SJSA1 (cell line): Measurements from ENCODE around the gene SH3PXD2B. TPM values are rescaled to one million over a fixed set of nuclear protein-coding genes. Genes with fewer than 3 reads are reported as not detected.
A peak's percentile ranks its signal among the peaks of the same experiment; 100 is the strongest.

Source experiments
- DNase-seq, 2 experiments: peaks; one replicate each; pipeline ENCODE4 v3.0.0-alpha.2; 2015 to 2020; ENCODE audit warnings: low spot score in 2 of 2, low read depth in 1 of 2
- H3K27ac ChIP-seq: fragments of 250-450 bp; sonication (Bioruptor Pico); 2 replicates; pipeline ENCODE4 v1.5.1; 2020; ENCODE audit warnings: mild to moderate bottlenecking, moderate library complexity
- H3K27me3 ChIP-seq: fragments of 250-450 bp; sonication (Bioruptor Pico); replicated peaks from 2 replicates; pipeline ENCODE4 v1.5.1; 2020; ENCODE audit warnings: mild to moderate bottlenecking, moderate library complexity
- H3K36me3 ChIP-seq: fragments of 250-450 bp; sonication (Bioruptor Pico); 2 replicates; pipeline ENCODE4 v1.5.1; 2020; ENCODE audit warnings: mild to moderate bottlenecking
- H3K4me1 ChIP-seq: fragments of 250-450 bp; sonication (Bioruptor Pico); replicated peaks from 2 replicates; pipeline ENCODE4 v1.6.1; 2021; ENCODE audit warnings: mild to moderate bottlenecking
- H3K4me3 ChIP-seq: fragments of 250-450 bp; sonication (Bioruptor Pico); 2 replicates; pipeline ENCODE4 v1.5.1; 2020; ENCODE audit warnings: mild to moderate bottlenecking
- H3K9me3 ChIP-seq: fragments of 250-450 bp; sonication (Bioruptor Pico); replicated peaks from 2 replicates; pipeline ENCODE4 v1.5.1; 2020; ENCODE audit warnings: mild to moderate bottlenecking
- total RNA-seq: library from RNA; depleted of rRNA; stranded (reverse); fragments of >200 nt; shearing (Covaris generic); gene quantifications from 2 replicates; pipeline ENCODE4 v1.2.3, GENCODE V29; 2014; rRNA removed

Gene SH3PXD2B
- total RNA-seq, 1 experiment from 2014 or later: 32.3 TPM

- DNase-seq: peak; percentile 71 to 92
- Histone ChIP-seq H3K4me1 (peaks cover 43% of the 10 kb centered on the region), H3K27ac (peak overlapping the region; percentile 85), H3K9me3 (0 out of 2 replicates have a peak, but pooled peaks cover 2% of the 10 kb centered on the region), H3K36me3 (peaks cover 6% of the 10 kb centered on the region), H3K27me3 (no peaks in the 10 kb centered on the region), H3K4me3 (peak overlapping the region; percentile 97)
These were observed 170.3 kb downstream of the SH3PXD2B start for GRCh38 chr5:172283862-172284610.

DNA sequence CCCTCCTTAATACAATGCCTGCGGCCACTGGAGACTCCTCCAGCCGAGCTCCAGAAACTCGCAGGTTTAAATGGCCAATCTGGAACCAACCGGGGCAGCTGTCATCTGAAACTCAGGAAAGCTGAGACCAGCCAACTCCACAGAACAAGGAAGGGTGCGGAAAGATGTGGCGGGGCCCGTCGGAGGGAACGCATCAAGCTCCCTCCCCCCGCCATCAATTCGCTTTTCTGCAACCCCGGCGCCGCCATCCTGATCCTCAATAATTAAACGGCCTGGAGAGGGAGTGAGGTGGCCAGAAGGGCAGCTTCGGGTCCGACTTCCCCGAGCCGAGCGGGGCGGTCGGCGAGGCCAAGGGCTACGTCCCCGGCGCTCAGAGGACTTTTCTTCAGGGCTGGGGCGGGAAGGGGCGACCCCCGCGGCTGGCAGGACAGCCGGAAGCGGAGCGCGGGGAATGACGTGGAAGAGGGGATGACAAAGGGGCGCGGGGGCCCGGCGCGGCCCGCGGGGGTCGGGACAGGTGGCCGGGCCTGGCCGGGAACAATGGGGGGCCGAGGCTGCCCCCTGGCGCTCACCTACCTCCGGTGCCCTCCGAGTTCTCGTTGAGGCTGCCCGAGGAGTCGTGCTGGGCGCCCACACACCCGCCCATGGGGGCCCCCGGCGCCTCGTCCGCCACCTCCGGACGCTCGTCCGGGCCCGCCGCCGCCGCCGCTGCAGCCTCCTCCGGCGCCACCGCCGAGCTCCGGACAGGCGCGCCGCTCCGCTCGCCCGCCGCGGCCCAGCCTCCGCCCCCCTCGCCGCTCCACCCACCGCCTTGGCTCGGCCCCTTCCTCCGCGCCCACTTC is 171.1 kb downstream of the SH3PXD2B start, which contains the start of gene UBTD2:
Gene UBTD2, minus strand, starts transcription at position 745 of the 842 bp plus-strand sequence. Its CDS starts 99 bp downstream, at position 646.
- Histone ChIP-seq H3K36me3 (peaks cover 8% of the 10 kb centered on the region), H3K4me1 (peaks cover 37% of the 10 kb centered on the region), H3K9me3 (0 out of 2 replicates have a peak, but pooled peaks cover 2% of the 10 kb centered on the region), H3K27me3 (no peaks in the 10 kb centered on the region), H3K4me3 (peak within 1 kb of the TSS; percentile 97), H3K27ac (peak within 1 kb of the TSS; percentile 85)
- DNase-seq: peak; percentile 72 to 89

GRCh38 chr5:172282272-172283019 is 171.9 kb downstream of the SH3PXD2B start:
- Histone ChIP-seq H3K27me3 (no peaks in the 10 kb centered on the region), H3K9me3 (0 out of 2 replicates have a peak, but pooled peaks cover 2% of the 10 kb centered on the region), H3K36me3 (peaks cover 8% of the 10 kb centered on the region), H3K4me1 (peaks cover 38% of the 10 kb centered on the region), H3K27ac (peak overlapping the region; percentile 49), H3K4me3 (peak overlapping the region; percentile 97)
- DNase-seq: peak in 1 of 2 experiments; percentile 46

- Histone ChIP-seq H3K4me1 (peaks cover 49% of the 10 kb centered on the region), H3K27me3 (no peaks in the 10 kb centered on the region), H3K9me3 (0 out of 2 replicates have a peak, but pooled peaks cover 2% of the 10 kb centered on the region), H3K27ac (no peak overlapping the region; the same call in 1 of the 2 replicates), H3K36me3 (peaks cover 8% of the 10 kb centered on the region), H3K4me3 (no peak overlapping the region; the same call in 1 of the 2 replicates)
- DNase-seq: no peak
These were observed 173.0 kb downstream of the SH3PXD2B start for GRCh38 chr5:172281346-172281745.

DNA sequence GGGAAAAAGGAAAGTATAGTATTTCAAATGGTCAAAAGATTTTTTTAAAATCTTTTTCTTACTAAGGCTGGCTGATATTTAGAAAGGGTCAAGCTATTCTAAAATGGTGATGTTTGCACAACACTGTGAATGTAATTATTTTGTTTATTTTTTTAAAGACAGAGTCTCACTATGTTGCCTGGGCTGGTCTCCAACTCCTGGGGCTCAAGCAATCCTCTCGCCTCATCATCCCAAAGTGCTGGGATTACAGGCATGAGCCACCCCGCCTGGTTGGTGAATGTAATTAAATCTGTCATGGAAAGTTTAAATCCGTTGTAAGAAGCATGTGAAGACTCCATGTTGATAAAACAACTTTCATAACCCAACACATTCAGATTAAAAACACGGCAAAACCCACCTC is 173.4 kb downstream of the SH3PXD2B start:
- H3K4me3 ChIP-seq: no peak overlapping the region
- no peaks in the 10 kb centered on the region for H3K27me3 ChIP-seq
- peak; percentile 75 to 84 for DNase-seq
- H3K36me3 ChIP-seq: peaks cover 8% of the 10 kb centered on the region
- H3K27ac ChIP-seq: no peak overlapping the region; the same call in 1 of the 2 replicates
- H3K9me3 ChIP-seq: 0 out of 2 replicates have a peak, but pooled peaks cover 2% of the 10 kb centered on the region
- peaks cover 53% of the 10 kb centered on the region for H3K4me1 ChIP-seq

- H3K36me3 ChIP-seq: peaks cover 12% of the 10 kb centered on the region
- no peaks in the 10 kb centered on the region for H3K27me3 ChIP-seq
- peaks cover 55% of the 10 kb centered on the region for H3K4me1 ChIP-seq
- no peak for DNase-seq
- 0 out of 2 replicates have a peak, but pooled peaks cover 2% of the 10 kb centered on the region for H3K9me3 ChIP-seq
- H3K27ac ChIP-seq: no peak overlapping the region
- H3K4me3 ChIP-seq: no peak overlapping the region
These were observed 174.0 kb downstream of the SH3PXD2B start for GRCh38 chr5:172280317-172280716.

GRCh38 chr5:172278356-172278755 is 176.0 kb downstream of the SH3PXD2B start:
- H3K27ac ChIP-seq: no peak overlapping the region
- H3K36me3 ChIP-seq: peaks cover 20% of the 10 kb centered on the region
- no peak overlapping the region for H3K4me3 ChIP-seq
- H3K4me1 ChIP-seq: peaks cover 57% of the 10 kb centered on the region
- H3K27me3 ChIP-seq: no peaks in the 10 kb centered on the region
- DNase-seq: no peak
- H3K9me3 ChIP-seq: 0 out of 2 replicates have a peak, but pooled peaks cover under 1% of the 10 kb centered on the region

- H3K27ac ChIP-seq: peak overlapping the region; percentile 44
These were observed 178.1 kb downstream of the SH3PXD2B start for GRCh38 chr5:172276214-172276613.

More at GRCh38 chr5:172276214-172276613, 178.1 kb downstream of the SH3PXD2B start:
- Histone ChIP-seq H3K36me3 (peaks cover 17% of the 10 kb centered on the region), H3K4me1 (peaks cover 44% of the 10 kb centered on the region), H3K27me3 (no peaks in the 10 kb centered on the region), H3K9me3 (no peaks in the 10 kb centered on the region), H3K4me3 (no peak overlapping the region)
- DNase-seq: peak; percentile 48 to 78

Other genes with a start within 250 kb of the SH3PXD2B start
- gene UBTD2, start 170.8 kb downstream of the SH3PXD2B start, total RNA-seq: 44.0 and 63.4 TPM in 2 replicates
- gene NEURL1B, start 186.7 kb upstream of the SH3PXD2B start, total RNA-seq: 7.4 and 15.4 TPM in 2 replicates